ENCODE data around the gene CDKAL1. TPM values are rescaled to one million over a fixed set of nuclear protein-coding genes. Genes with fewer than 3 reads are reported as not detected.

Gene CDKAL1
- total and polyA plus RNA-seq, 2 donors (not counting 3 experiments of a cell fraction or from before 2014, with no cell fraction given): 6.1 to 20.5 TPM

GRCh38 chr6:20954315-20954714 lies 420.1 kb downstream of the CDKAL1 start:
- ChIA-PET POLR2A (no interaction called here), CTCF (interaction anchor here (1.3 kb wide), 1 partner anchor 285 kb away, joined by 3 read pairs; no protein-coding TSS in a partner anchor)
- no peak overlapping the region for H3K4me3 ChIP-seq (replicated peaks in 1 of 3; ENCODE audit: insufficient read depth in 1 of 3, low read depth in 1 of 3, low read length in 3 of 3)
- DNase-seq (ENCODE audit: low read depth, low spot score): peak; percentile 10
- BruUV-seq (replicated peaks): no TSS peak
- dilution Hi-C loops (cut with MboI; ENCODE audit: extremely low pct_ligation_motif_present, low sequenced_read_pairs): no loop called here
- H2AFZ ChIP-seq (ENCODE audit: low read depth, low read length): no peak overlapping the region
- H3K9me1 ChIP-seq (replicated peaks; ENCODE audit: control insufficient read depth, extremely low read depth, insufficient read depth, low read length): no peaks in the 10 kb centered on the region
- H4K20me1 ChIP-seq (replicated peaks; ENCODE audit: control insufficient read depth, extremely low read depth, insufficient read depth, low read length): no peaks in the 10 kb centered on the region
- intact Hi-C loops (cut with micrococcal nuclease): loop anchor here (5.0 kb wide), 1 partner anchor 233 kb away; no protein-coding TSS in a partner anchor
- H3K4me1 ChIP-seq (ENCODE audit: control insufficient read depth, extremely low read depth, insufficient read depth, low read length): peaks cover 14% of the 10 kb centered on the region
- no peak for TF ChIP-seq JUN (IDR thresholded peaks at IDR 0.05; ENCODE audit: borderline replicate concordance, insufficient read depth, insufficient read length, low read depth)
- no peak for TF ChIP-seq MYC (IDR thresholded peaks at IDR 0.05; ENCODE audit: low read depth, low read length)
- TF ChIP-seq, protein P1, sequence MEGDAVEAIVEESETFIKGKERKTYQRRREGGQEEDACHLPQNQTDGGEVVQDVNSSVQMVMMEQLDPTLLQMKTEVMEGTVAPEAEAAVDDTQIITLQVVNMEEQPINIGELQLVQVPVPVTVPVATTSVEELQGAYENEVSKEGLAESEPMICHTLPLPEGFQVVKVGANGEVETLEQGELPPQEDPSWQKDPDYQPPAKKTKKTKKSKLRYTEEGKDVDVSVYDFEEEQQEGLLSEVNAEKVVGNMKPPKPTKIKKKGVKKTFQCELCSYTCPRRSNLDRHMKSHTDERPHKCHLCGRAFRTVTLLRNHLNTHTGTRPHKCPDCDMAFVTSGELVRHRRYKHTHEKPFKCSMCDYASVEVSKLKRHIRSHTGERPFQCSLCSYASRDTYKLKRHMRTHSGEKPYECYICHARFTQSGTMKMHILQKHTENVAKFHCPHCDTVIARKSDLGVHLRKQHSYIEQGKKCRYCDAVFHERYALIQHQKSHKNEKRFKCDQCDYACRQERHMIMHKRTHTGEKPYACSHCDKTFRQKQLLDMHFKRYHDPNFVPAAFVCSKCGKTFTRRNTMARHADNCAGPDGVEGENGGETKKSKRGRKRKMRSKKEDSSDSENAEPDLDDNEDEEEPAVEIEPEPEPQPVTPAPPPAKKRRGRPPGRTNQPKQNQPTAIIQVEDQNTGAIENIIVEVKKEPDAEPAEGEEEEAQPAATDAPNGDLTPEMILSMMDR (IDR thresholded peaks at IDR 0.05; ENCODE audit: extremely low read depth in 1 of 2, insufficient read depth in 1 of 2, low read depth in 1 of 2, low read length in 2 of 2): no peak
- no peak for TF ChIP-seq FOS (IDR thresholded peaks at IDR 0.05; ENCODE audit: borderline replicate concordance, insufficient read depth, low read length)
- TF ChIP-seq POLR2AphosphoS5 (IDR thresholded peaks at IDR 0.05; ENCODE audit: insufficient read depth, low read depth, low read length): no peak
- TF ChIP-seq EZH2 (IDR thresholded peaks at IDR 0.05; ENCODE audit: borderline replicate concordance, low read depth, low read length, severe bottlenecking): no peak
- TF ChIP-seq, protein P2, sequence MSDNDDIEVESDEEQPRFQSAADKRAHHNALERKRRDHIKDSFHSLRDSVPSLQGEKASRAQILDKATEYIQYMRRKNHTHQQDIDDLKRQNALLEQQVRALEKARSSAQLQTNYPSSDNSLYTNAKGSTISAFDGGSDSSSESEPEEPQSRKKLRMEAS (IDR thresholded peaks at IDR 0.05; ENCODE audit: insufficient read depth, insufficient read length): no peak
- TF ChIP-seq GATA2 (IDR thresholded peaks at IDR 0.05; ENCODE audit: insufficient read depth, insufficient read length, low read depth, low read length): no peak
- no peak for TF ChIP-seq POLR2A (IDR thresholded peaks at IDR 0.05; ENCODE audit: low read depth, low read length)
- no peak for FAIRE-seq
- H3K36me3 ChIP-seq (ENCODE audit: control insufficient read depth in 2 of 2, extremely low read depth in 1 of 2, insufficient read depth in 2 of 2, low read length in 2 of 2): no peaks in the 10 kb centered on the region
- H3K27ac ChIP-seq (ENCODE audit: insufficient read depth, low read depth, low read length): no peak overlapping the region
- no peak overlapping the region for H3K9ac ChIP-seq (replicated peaks; ENCODE audit: extremely low read depth, insufficient read depth, low read length)
- H3K9me3 ChIP-seq (replicated peaks; ENCODE audit: control insufficient read depth, insufficient read depth, low read length): no peaks in the 10 kb centered on the region
- H3K4me2 ChIP-seq (ENCODE audit: insufficient read depth, low read length): no peak overlapping the region
- H3K27me3 ChIP-seq (ENCODE audit: control insufficient read depth in 2 of 2, insufficient read depth in 2 of 2, low read length in 2 of 2): no peaks in the 10 kb centered on the region
- no peaks in the 10 kb centered on the region for H3K79me2 ChIP-seq (ENCODE audit: control insufficient read depth, insufficient read depth, low read length)
